Measurements from ENCODE around the gene STYK1.
"Not testable (repeated sequence)": the region's sequence is repeated elsewhere in the genome, so short reads cannot be mapped to it uniquely, and the experiment has no call there.

Gene STYK1

DNA sequence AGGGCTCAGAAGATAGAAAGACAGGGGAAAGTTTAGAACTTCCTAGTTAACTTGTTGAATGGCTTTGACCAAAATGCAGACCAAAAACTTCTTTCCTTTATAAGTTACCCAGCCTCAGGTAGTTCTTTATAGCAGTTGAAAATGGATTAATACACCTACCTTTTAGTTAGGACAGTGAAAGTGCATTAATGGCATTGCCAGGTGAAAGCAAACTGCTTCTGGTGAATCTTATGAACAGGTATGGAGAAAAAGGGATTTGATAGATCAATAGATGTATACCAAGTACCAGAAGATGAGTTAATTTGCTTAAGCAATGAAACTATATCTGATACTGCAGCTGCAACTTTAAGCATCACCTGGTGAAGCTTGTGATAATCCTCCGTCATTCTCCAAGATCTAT, 14.2 kb upstream of the STYK1 start:
- DNase-seq: no peak

DNA sequence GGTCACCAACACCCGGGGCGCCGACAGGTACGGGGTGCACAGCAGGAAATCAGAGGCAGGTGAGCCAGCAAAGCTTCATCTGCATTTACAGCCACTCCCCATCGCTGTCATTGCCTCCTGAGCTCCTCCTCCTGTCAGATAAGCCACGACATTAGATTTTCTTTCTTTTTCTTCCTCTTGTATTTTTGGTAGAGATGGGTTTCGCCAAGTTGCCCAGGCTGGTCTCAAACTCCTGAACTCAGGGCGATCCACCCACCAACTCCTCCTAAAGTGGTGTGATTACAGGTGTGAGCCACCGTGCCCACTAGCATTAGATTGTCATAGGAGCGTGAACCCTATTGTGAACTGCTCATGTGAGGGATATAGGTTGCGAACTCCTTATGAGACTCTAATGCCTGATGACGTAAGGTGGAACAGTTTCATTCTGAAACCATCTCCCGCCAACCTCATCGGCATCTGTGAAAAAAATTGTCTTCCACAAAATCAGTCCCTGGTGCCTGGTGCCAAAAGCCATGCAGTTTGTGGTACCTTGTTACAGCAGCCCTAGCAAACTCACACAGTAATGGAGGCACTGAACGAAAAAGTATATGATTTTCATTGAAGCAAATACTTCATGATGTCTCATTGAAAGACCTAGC, 1.5 kb downstream of the STYK1 start:
- no peak for DNase-seq

DNA sequence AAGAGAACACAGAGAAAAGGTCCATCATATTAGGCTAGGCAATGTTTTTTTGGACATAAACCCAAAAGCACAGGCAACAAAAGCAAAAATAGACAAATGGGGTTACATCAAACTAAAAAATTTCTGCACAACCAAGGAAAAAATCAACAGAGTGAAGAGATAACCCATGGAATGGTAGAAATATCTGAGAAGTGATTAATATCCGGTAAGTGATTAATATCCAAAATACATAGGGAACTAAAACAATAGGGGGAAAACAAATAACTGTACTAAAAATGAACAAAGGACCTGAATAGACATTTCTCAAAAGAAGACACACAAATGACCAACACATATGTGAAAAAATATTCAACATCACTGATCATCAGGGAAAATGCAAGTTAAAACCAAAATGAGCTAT, 4.3 kb downstream of the STYK1 start:
- DNase-seq: no peak

DNA sequence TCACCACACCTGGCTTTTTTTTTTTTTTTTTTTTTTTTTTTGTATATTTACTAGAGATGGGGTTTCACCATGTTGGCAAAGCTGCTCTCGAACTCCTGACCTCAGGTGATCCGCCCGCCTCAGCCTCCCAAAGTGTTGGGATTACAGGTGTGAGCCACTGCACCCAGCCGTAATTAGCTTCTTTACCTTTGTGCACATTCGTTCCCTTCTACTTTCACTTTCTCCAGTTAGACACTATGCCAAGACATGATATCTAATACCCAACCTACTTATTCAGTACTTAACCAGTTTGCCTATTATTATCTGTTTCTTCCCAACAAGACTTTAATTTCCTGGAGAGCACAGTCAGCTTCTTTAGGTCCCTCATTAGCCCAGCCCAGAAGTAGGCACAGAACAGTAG, 5.3 kb downstream of the STYK1 start:
- no peak for DNase-seq

DNA sequence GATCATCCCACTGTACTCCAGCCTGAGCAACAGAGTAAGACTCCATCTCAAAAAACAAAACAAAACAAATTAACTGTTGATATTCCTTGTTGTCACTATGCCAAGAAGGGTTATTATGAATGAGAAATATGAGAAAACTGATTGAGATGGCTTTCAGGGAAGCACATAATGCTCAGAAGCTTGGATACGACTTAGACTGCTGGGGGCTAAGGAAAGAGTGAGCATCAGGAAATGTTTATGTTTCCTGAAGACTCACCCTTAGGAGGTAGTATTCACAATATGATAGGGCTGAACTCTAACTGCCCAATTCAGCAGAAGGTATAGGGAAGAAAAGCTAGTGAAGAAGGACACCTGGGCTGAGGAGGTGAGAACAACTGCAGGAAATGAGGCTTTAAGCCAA, 6.3 kb downstream of the STYK1 start:
- no peak for DNase-seq

DNA sequence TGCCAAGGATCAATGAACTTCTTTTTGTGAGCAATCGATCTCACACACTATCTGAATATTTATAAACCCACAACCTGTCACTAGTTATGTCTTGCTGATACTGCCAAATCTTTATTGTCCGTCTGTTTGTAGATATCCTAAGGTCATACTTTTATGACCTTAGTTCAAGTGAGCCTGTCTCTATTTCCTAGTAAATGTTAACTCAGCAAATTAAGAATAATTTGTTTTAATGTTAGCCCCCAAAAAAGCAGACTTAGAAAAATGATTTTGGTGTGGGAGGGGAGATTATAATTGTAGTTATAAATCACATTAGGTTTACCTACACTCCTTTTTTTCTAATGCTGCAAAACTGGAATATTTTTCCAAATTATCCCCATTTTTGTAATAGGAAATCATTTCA, 9.4 kb downstream of the STYK1 start:
- no peak for DNase-seq

DNA sequence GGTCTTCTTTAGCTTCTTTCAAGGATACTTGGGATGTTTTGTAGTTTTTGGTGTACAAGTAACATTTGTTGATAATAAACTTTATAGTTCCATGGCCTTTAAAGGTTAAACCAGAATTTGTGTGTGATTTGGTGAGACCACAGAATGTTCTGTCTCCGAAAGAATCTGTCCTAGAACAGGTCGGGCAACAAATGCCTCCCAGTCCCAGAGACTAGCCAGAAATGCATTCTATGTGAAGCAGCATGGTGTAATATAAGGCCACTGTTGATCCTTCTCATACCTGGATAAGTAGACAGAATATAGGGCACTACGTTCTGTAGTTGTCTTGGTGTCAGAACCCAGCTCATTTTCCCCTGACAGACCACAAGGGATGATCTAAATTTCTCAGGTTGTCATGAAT, 10.0 kb downstream of the STYK1 start:
- no peak for DNase-seq

DNA sequence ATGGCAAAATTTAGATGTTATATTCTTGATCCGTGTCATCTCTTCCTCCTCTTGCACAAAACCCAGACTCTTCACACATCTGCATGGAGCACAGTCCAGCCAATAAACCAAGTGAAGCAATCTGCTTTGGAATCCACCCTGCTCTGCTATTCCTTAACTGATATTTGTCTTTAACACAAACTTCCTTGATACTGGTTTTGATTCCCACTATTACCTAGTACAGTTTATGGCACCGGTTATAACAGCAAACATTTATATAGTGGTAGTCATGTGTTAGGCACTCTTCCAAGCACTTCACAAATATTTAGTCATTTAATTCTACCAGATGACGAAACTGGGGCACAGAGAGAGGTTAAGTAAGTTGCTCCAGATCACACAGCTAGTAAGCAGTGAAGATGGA, 12.5 kb downstream of the STYK1 start:
- DNase-seq: no peak

DNA sequence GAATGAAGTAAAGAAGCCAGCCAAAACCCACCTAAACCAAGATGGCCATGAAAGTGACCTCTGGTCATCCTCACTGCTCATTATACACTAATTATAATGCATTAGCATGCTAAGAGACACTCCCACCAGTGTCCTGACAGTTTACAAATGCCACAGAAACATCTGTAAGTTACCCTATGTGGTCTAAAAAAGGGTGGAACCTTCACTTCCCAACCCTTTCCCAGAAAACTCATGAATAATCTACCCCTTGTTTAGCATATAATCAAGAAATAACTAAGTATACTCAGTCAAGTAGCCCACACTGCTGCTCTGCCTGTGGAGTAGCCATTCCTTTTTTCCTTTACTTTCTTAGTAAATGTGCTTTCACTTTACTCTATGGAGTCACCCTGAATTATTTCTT, 19.8 kb downstream of the STYK1 start:
- DNase-seq: no peak

DNA sequence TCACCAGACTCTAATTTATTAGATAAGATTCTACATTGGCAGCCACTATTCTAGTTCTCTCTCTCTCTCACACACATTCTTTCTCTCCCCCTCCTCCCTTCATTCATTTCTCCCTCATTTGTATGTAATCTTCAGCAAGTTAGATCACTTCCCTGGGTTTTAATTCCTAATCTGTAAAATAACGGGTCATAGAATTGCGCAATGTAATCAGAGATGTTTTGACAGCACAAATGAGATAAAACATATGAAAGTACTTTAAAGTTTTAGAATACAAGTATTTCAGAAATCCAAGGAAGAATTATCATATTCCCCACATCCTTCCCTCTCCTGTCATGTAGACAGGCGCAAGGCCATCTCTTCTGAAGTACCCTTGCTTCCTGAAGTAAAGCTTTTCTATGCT, 21.7 kb downstream of the STYK1 start:
- no peak for DNase-seq

DNA sequence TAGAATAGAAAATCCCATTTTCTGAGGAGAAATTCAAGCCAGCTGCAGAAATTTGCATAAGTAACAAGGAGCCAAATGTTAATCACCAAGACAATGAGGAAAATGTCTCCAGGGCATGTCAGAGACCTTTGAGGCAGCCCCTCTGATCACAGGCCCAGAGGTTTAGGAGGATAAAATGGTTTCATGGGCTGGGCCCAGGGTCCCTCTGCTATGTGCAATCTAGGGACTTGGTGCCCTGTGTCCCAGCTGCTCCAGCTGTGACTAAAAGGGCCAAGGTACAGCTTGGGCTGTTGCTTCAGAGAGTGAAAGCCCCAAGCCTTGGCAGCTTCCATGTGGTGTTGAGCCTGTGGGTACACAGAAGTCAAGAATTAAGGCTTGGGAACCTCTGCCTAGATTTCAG, 27.3 kb downstream of the STYK1 start:
- DNase-seq: not testable (repeated sequence)

DNA sequence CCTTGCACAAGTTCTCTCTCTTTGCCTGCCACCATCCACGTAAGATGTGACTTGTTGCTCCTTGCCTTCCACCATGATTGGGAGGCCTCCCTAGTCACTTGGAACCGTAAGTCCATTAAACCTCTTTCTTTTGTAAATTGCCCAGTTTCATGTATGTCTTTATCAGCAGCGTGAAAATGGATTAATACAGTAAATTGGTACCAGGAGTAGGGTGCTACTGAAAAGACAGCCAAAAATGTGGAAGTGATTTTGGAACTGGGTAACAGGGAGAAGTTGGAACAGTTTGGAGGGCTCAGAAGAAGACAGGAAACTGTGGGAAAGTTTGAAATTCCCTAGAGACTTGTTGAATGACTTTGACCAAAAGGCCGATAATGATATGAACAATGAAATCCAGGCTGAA, 27.9 kb downstream of the STYK1 start:
- no peak for DNase-seq

DNA sequence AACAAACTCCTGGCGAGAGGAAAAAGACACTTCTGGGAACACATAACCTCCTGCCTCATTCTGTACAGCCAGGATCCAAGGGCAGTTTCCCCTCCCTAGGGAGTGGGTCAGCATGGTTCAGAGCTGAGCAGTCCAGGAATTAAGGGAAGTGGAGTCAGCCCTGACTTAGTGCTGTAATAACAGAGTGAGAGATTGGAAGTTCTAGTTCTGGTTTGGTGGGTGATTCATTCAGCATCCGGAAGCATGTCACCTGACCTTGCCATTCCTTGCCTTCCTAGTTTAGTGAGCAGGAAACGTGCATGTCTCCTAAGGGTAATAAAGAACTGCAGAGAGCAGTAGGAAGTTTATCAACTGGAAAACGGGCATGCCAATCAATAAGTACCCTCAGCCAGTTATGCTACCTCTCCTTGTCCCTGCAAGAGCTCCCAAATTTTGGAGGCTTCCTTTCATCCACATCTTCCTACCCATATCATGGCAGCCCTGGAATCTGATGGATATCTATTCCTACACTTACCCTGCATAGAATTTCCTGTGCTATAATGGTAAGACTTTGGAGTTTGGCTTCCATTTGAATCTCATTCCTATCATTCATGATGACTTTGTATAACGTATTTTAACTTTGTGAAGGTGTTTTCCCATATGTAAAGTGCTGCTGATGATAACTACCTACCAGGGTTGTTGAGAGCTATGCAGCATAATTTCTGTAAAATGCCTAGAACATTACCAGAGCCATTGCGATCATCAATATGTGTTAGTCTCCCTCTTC, 31.9 kb downstream of the STYK1 start:
- no peak for DNase-seq

DNA sequence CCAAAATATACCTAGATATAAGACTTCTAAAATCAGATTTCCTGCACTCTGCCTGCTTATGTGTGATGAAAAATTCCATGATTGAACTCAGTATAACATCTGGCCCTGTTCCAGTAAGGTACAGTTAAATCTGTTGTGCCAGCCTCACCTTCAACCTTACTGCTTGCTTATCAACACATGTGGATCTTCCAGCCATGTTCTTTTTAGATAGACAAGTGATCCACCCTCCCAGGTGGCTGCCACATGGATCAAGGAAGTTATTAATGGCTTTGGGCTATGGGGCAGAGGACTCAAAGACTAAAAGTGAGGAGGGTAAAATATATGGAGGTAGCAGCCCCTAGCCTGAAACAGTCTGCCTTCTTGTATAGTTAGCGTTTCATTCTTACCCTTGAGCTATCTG, 35.1 kb downstream of the STYK1 start:
- no peak for DNase-seq

DNA sequence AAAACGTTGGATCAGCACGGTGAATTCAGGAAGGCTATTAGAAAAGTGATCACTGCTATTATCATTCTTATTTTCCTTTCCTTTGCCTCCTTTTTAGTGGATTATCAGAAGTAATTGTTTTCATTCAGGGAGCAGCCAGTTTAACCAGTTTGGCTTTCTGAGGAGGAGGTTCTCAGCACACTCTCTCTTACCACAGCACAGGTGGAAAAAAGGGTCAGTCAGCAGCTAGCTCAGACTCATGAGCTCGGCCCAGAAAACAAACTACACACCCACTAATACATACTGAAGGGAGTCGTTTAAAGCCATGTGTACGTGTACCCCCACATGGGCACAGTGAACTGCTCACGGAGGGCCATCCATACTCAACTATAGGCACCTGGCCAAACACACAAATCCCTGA, 37.2 kb downstream of the STYK1 start:
- no peak for DNase-seq

DNA sequence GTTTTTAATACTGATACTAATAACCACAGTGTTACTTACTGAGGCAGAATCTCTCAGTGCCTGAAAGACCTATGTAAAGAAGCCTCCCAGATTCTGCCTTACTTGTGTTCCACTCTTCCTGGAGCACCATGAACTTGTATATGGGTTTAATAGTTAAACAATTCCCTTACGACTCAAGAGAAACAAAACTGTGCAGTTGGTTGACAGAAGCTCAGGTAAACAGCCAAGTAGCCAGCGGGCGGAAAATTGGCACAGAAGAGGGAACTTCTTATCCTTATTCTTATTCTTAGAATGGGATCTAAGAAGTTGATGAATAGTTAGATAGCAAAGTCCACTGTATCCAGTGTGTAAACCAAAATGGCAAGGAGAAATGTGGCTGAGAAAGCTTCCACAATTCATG, 37.7 kb downstream of the STYK1 start:
- DNase-seq: no peak

DNA sequence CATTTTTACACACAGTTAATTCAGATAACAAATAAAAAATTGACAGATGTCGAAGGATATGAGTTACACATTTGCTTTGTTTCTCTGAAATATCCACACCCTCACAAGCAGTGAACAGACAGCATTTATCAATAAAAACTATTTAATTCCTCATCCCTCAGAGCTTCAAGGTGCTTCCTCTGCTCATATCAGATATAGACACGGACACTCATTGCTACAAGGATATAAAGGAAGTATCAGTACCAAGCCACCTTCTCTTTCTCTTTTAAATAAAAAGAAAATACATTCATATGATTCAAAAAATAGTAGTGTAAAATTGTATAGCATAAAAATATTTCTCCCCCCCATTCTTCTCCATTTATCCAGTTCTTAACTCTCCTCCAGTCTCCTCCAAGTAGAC, 38.5 kb downstream of the STYK1 start:
- DNase-seq: no peak

DNA sequence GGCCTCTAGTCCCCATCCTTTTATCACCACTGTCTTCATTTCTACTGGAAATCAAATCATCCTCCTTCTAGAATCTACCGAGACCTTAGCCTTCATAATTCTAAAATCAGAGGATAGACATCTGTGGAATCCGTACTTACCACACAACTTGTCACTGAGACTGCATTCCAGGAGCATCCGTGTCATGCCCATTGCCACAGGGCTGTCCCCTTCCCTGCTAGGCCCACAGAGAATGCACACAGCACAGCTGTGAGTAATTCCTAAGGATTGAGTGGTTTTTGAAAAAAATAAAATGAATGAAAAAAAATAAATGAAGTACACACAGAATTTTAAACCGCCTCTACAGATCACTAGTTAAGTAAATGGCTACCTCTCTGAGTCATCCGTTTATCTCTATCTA, 39.4 kb downstream of the STYK1 start:
- no peak for DNase-seq

DNA sequence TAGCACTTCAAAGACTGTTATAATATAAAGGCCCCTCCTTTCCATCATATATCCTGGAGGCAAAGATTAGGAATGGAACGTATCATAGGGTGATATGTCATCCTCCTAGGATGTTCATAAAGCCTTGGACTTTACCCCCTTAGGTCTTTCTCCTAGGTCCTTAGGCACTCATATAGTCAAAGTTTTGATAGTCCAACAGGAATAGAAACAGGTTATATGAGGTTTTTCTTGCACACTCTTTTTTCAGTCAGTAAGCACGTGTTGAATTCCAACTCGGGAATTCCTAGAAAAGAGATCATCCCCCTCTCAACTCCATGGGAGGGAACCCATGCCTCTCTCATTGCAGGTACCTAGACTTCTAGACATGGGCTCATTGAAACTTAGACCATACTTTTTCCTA, 40.3 kb downstream of the STYK1 start:
- DNase-seq: no peak

DNA sequence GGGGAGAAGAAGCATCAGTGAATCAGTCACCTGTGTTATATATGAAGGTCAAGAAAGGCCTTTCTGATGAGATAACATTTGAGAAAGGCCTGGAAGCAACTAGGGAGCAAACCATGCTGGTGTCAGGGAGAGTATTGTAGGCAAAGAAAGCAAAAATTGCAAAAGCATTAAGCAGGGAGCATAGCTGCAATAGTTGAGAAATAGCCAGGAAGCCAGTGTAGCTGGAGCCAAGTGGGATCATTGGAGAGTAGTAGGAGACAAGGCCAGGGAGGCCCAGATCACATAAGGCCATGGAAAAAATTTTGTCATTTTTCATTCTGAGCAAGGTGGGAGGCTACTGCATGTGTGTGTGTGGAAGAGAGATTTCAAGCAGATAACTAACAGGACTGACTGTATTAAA, 41.6 kb downstream of the STYK1 start:
- DNase-seq: no peak

DNA sequence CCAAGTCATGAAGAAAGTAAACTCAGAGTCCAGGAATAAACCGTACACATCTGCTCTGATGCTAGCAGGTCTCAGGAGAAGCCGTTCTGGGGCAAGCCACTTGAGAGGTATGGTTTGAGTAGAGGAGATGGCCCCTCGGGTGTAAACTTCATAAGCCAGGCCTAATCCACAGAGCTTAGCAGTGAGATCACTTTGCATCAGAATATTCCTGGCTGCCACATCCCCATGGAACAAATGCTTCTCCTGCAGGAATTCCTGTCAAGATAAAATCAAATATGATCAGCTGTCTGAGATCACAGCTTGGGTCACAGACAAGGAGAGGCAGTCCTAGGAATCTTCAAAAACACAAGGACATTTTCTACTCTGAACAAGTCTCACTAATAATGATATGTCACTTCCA, 49.2 kb downstream of the STYK1 start:
- DNase-seq: no peak

DNA sequence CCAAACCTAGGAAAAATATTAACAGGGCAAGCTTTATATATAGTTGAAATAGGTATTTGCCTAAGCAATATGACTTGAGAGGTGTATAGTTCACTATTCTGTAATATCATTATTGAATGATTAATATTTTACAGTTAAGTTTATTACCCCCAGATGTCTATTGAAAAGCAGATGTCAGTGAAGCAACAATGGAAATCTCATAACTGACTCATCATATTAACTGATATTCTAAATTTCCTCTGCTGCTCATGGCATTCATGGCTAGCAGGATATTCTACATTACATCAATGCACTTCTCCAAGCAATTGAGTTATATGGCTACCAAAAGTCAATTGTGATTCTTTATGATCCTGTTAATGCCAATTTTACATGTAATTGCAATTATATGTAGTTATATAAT, 50.7 kb downstream of the STYK1 start:
- DNase-seq: no peak

DNA sequence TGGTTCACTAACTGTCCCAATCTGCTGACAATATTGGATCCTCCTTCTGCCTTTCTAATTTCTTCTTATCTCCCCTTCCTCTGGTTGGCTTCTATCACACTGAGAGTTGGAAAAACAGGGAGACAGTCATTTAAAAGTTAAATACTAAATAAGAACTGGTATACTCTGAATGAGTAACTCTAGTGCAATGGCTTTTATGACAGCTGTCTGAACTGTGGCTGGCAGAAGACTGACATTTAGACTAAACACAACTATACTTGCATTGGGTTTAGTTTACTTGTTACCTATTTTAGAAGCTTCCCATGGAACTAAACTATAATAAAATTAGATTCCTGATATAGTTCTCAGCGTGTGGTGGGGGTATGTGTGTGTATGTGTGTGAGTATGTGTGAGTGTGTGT, 52.6 kb downstream of the STYK1 start:
- no peak for DNase-seq

DNA sequence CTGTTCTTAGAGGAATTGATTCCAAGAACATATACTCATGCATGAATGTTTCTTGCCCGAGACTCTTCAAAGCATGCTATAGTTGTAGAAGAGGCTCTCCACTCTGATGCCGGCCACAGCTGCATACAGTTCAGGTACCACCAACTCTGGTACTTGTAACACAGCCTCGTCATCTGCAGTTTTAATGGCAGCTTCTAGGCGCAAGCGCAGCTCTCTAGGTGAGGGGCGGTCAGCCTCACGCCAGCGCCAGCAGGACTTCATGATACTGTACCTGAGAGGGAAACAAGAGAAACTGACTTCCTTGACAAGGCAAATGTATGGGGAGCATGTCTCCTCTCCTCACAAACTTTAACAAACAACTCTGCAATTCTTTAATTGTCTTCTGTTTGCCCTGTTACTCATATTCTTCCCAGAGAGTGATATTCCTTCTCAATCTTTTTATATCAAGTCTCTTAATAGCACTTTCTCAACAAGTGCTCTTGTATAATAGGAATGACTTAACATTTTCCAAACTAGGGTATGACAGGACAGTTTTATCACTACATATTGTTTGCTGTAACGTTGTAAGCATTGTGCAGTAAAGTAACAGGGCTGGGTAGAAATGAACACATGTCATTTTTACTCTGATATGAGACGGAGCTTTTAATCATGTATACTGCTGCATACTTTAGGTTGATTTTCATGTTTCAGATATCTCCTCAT, 53.6 kb downstream of the STYK1 start:
- no peak for DNase-seq

Data from NCI-H1694 treated with DMSO at 0.1 percent for 48 hours (cell line).